A549 (cell line): ENCODE measurements around the gene TTC28. TPM values are rescaled to one million over a fixed set of nuclear protein-coding genes. Genes with fewer than 3 reads are reported as not detected.
"Not testable (repeated sequence)": the region's sequence is repeated elsewhere in the genome, so short reads cannot be mapped to it uniquely, and the experiment has no call there.

Experiments used
- ATAC-seq, 2 experiments: fragments of 200-7000 bp in 1 of 2; fragments of >200 bp in 1 of 2; cut with Nextera tagmentation in 1 of 2; cut with Tn5 transposase in 1 of 2; 3 replicates each; pipeline versions ENCODE4 v1.8.0 to v1.9.1; 2018 to 2020; ENCODE audit warnings: mild to moderate bottlenecking in 1 of 2, moderate library complexity in 1 of 2
- CTCF ChIA-PET: fragments of 300-600 bp; sonication (Branson Sonifier 250); formaldehyde crosslinking; extraction: SDS; loops from one replicate; lab custom pipeline; 2021; ENCODE audit warnings: antibody characterized with exemption, inconsistent platforms; lab: Yijun Ruan, JAX
- POLR2A ChIA-PET: fragments of 350-600 bp; formaldehyde crosslinking; extraction: SDS; loops from one replicate; lab custom pipeline; 2021; ENCODE audit warnings: antibody characterized with exemption, inconsistent platforms; lab: Yijun Ruan, JAX
- DNase-seq, 2 experiments: peaks; one replicate each; pipeline versions ENCODE4 v3.0.0 to v3.0.0-alpha.2; 2011 to 2016; ENCODE audit warnings: low read depth in 1 of 2, low spot score in 1 of 2
- FAIRE-seq: peaks from 2 replicates; lab custom pipeline; 2011; peaks lifted over from hg19 to GRCh38; lab: Jason Lieb, UNC
- H3K27ac ChIP-seq, 2 experiments: fragments of >200 bp; sonication (Bioruptor Twin); formaldehyde crosslinking; 3 replicates each; pipeline ENCODE4 v1.5.1; 2016 to 2017
- H3K4me1 ChIP-seq: fragments of >200 bp; sonication (Bioruptor Twin); formaldehyde crosslinking; 3 replicates; pipeline ENCODE4 v1.6.1; 2016
- H3K4me2 ChIP-seq: fragments of >200 bp; sonication (Bioruptor Twin); formaldehyde crosslinking; 3 replicates; pipeline ENCODE4 v1.6.1; 2016
- H3K4me3 ChIP-seq: fragments of >200 bp; sonication (Bioruptor Twin); formaldehyde crosslinking; 3 replicates; pipeline ENCODE4 v1.5.1; 2016
- H3K9me3 ChIP-seq: fragments of >200 bp; sonication (Bioruptor Twin); formaldehyde crosslinking; 3 replicates; pipeline ENCODE4 v1.6.1; 2016
- BCL3 ChIP-seq: fragments of >200 bp; sonication (Bioruptor Twin); formaldehyde crosslinking; IDR thresholded peaks from 3 replicates; pipeline ENCODE4 v1.6.1; 2016
- BHLHE40 ChIP-seq: IDR thresholded peaks from 2 replicates; pipeline ENCODE4 v1.6.1; 2012; ENCODE audit warnings: low read depth, low read length, inconsistent platforms
- CBX8 ChIP-seq: fragments of 200-600 bp; sonication (generic); IDR thresholded peaks from 2 replicates; pipeline ENCODE4 v1.6.1; 2016
- CHD2 ChIP-seq: fragments of 150-350 bp; IDR thresholded peaks from 2 replicates; pipeline ENCODE4 v1.6.1; 2014; ENCODE audit warnings: low read length; ENCODE audit not compliant: partially characterized antibody
- CTCF ChIP-seq: fragments of >200 bp; sonication (Bioruptor Twin); formaldehyde crosslinking; IDR thresholded peaks from 3 replicates; pipeline ENCODE4 v1.5.1; 2016
- EHF ChIP-seq: fragments of 250-450 bp; sonication (Bioruptor Pico); IDR thresholded peaks from 2 replicates; pipeline ENCODE4 v1.5.0; 2020; ENCODE audit warnings: mild to moderate bottlenecking
- EHMT2 ChIP-seq: fragments of 200-600 bp; sonication (generic); IDR thresholded peaks from 2 replicates; pipeline ENCODE4 v1.6.1; 2016; ENCODE audit warnings: antibody characterized with exemption, low read depth, mild to moderate bottlenecking, moderate library complexity
- ELK1 ChIP-seq: fragments of 150-350 bp; IDR thresholded peaks from 2 replicates; pipeline ENCODE4 v1.6.1; 2014; ENCODE audit warnings: low read depth, mild to moderate bottlenecking, low read length
- FOXS1 ChIP-seq: fragments of 250-450 bp; sonication (Bioruptor Pico); IDR thresholded peaks from 2 replicates; pipeline ENCODE4 v1.5.0; 2020; ENCODE audit warnings: mild to moderate bottlenecking, moderate library complexity
- HOXA7 ChIP-seq: fragments of 250-450 bp; sonication (Bioruptor Pico); IDR thresholded peaks from 2 replicates; pipeline ENCODE4 v1.5.0; 2020; ENCODE audit warnings: mild to moderate bottlenecking, moderate library complexity
- JUNB ChIP-seq: fragments of >200 bp; sonication (Bioruptor Twin); formaldehyde crosslinking; IDR thresholded peaks from 2 replicates; pipeline ENCODE4 v1.6.1; 2016
- MAX ChIP-seq: IDR thresholded peaks from 2 replicates; pipeline ENCODE4 v1.6.1; 2012
- NFE2L2 ChIP-seq: fragments of 150-350 bp; conservative IDR thresholded peaks from 2 replicates; pipeline ENCODE4 v1.6.1; 2014; ENCODE audit warnings: low read length
- NPAS2 ChIP-seq: fragments of 250-450 bp; sonication (Bioruptor Pico); IDR thresholded peaks from 2 replicates; pipeline ENCODE4 v1.8.0; 2022; ENCODE audit warnings: mild to moderate bottlenecking, moderate library complexity, borderline replicate concordance
- NR3C1 ChIP-seq: fragments of >200 bp; sonication (Bioruptor Twin); formaldehyde crosslinking; IDR thresholded peaks from 3 replicates; pipeline ENCODE4 v1.6.1; 2017
- RARB ChIP-seq: fragments of 250-450 bp; sonication (Bioruptor Pico); IDR thresholded peaks from 2 replicates; pipeline ENCODE4 v1.8.0; 2021; ENCODE audit warnings: mild to moderate bottlenecking, moderate library complexity
- REST ChIP-seq: fragments of 200-600 bp; sonication (generic); IDR thresholded peaks from 2 replicates; pipeline ENCODE4 v1.6.1; 2016; ENCODE audit warnings: antibody characterized with exemption, mild to moderate bottlenecking, moderate library complexity
- RFX5 ChIP-seq: fragments of 450-650 bp; IDR thresholded peaks from 2 replicates; pipeline ENCODE4 v1.7.1; 2014; ENCODE audit warnings: antibody characterized with exemption, mild to moderate bottlenecking, moderate library complexity
- USF2 ChIP-seq: fragments of 450-650 bp; IDR thresholded peaks from 2 replicates; pipeline ENCODE4 v1.6.1; 2014; ENCODE audit warnings: antibody characterized with exemption
- WGBS: methylation state at CpG from one replicate; pipeline ENCODE4 v1.1.6; 2017; ENCODE audit errors: missing lambda C conversion rate; 5-methylcytosine and 5-hydroxymethylcytosine counted together
- polyA plus RNA-seq, 4 experiments: library from polyadenylated mRNA; depleted of rRNA in 3 of 4; stranded (reverse); fragments of >200 nt; fragmentation: RNase III in 1 of 4; extraction: RNeasy Plus Mini Kit Qiagen cat#74134 plus additional on column Dnase treatment in 1 of 4; gene quantifications; 2 replicates in 3 of 4; 3 replicates in 1 of 4; pipeline ENCODE4 v1.2.3, GENCODE V29; 2011 to 2017

The TTC28 gene
- polyA plus RNA-seq, 2 of the 4 experiments (the other 2 are of a cell fraction): 2.6 to 3.8 TPM

- no peak for TF ChIP-seq REST
Observed at GRCh38 chr22:28217277-28217676, 462.4 kb downstream of the TTC28 start (continued).

GRCh38 chr22:28214750-28215149, 464.9 kb downstream of the TTC28 start:
- H3K4me2 ChIP-seq, DNase-seq, H3K9me3 ChIP-seq, H3K4me1 ChIP-seq, CTCF ChIA-PET, H3K27ac ChIP-seq, ATAC-seq, FAIRE-seq, POLR2A ChIA-PET, H3K4me3 ChIP-seq: not testable (repeated sequence)
- 73% methylated on average over 5 of the region's 5 CpGs for WGBS

- H3K4me1 ChIP-seq, H3K9me3 ChIP-seq, FAIRE-seq, H3K27ac ChIP-seq, DNase-seq, ATAC-seq, H3K4me2 ChIP-seq, H3K4me3 ChIP-seq, CTCF ChIA-PET, POLR2A ChIA-PET: not testable (repeated sequence)
- WGBS: 100% methylated on average over 1 of the region's 6 CpGs
Observed at GRCh38 chr22:28209457-28209856, 470.2 kb downstream of the TTC28 start.

GRCh38 chr22:28208787-28209186, 470.9 kb downstream of the TTC28 start:
- FAIRE-seq (no peak), ATAC-seq (no peak), DNase-seq (no peak)
- Histone ChIP-seq H3K27ac (no peak overlapping the region), H3K4me1 (no peaks in the 10 kb centered on the region), H3K4me3 (no peak overlapping the region), H3K4me2 (no peak overlapping the region), H3K9me3 (no peaks in the 10 kb centered on the region)
- ChIA-PET POLR2A (no interaction called here), CTCF (interaction anchor here (0.8 kb wide), 1 partner anchor 188 kb away, joined by 3 read pairs; no protein-coding TSS in a partner anchor)
- TF ChIP-seq BHLHE40 (no peak), ELK1 (no peak), CBX8 (no peak), HOXA7 (CRISPR knock-in tag) (no peak), RARB (CRISPR knock-in tag) (no peak), JUNB (no peak), BCL3 (no peak), REST (no peak), RFX5 (no peak), MAX (no peak), NPAS2 (no peak), NFE2L2 (no peak), NR3C1 (no peak), USF2 (no peak), CTCF (no peak), CHD2 (no peak), FOXS1 (CRISPR knock-in tag) (no peak), EHMT2 (no peak), EHF (CRISPR knock-in tag) (no peak)
- 96% methylated on average over 2 of the region's 2 CpGs for WGBS
